Stimulated activated CD8-positive, alpha-beta memory T cell treated with anti-CD3 and anti-CD28 coated beads, Interleukin-12 subunit alpha, Interleukin-12 subunit beta, amount 100 ng/mL, for 24 hours (primary cell): ENCODE measurements around the gene RAB40AL.
"Not testable (repeated sequence)": the region's sequence is repeated elsewhere in the genome, so short reads cannot be mapped to it uniquely, and the experiment has no call there.

ENCODE experiments used
- DNase-seq: peaks from one replicate; pipeline ENCODE4 v3.0.0-alpha.2; 2020; ENCODE audit errors: extremely low read depth

RAB40AL gene

GRCh38 chrX:102936972-102937371 is at the start of gene RAB40AL:
RAB40AL (plus strand) TSS chrX:102937272; CDS start chrX:102937319, 47 bp downstream.
- DNase-seq, result not testable (repeated sequence)

- DNase-seq, result no peak
Observed at GRCh38 chrX:102887687-102888086, 49.4 kb upstream of the RAB40AL start.

GRCh38 chrX:102892103-102892502 is 45.0 kb upstream of the RAB40AL start:
- DNase-seq, result no peak

- DNase-seq, result peak; percentile 5
Observed at GRCh38 chrX:102899940-102900916, 36.8 kb upstream of the RAB40AL start.

GRCh38 chrX:102902355-102902754 is 34.7 kb upstream of the RAB40AL start:
- no peak for DNase-seq

GRCh38 chrX:102930990-102931756 is 5.9 kb upstream of the RAB40AL start:
- no peak for DNase-seq

GRCh38 chrX:102934624-102935023 is 2.4 kb upstream of the RAB40AL start:
- DNase-seq, result no peak

- DNase-seq, result no peak
Observed at GRCh38 chrX:102950908-102951866, 14.1 kb downstream of the RAB40AL start.

- DNase-seq, result no peak
Observed at GRCh38 chrX:102957751-102958150, 20.7 kb downstream of the RAB40AL start.

GRCh38 chrX:102958794-102959193 is 21.7 kb downstream of the RAB40AL start:
- no peak for DNase-seq

GRCh38 chrX:102959471-102959870 is 22.4 kb downstream of the RAB40AL start:
- no peak for DNase-seq

GRCh38 chrX:102963955-102964354 is 26.9 kb downstream of the RAB40AL start:
- DNase-seq, result no peak

GRCh38 chrX:102964940-102965339 is 27.9 kb downstream of the RAB40AL start:
- DNase-seq, result no peak

- DNase-seq, result no peak
Observed at GRCh38 chrX:102966701-102967100, 29.6 kb downstream of the RAB40AL start.

GRCh38 chrX:102968216-102968615 is 31.1 kb downstream of the RAB40AL start:
- DNase-seq, result no peak

- DNase-seq, result not testable (repeated sequence)
Observed at GRCh38 chrX:102971536-102971935, 34.5 kb downstream of the RAB40AL start.

GRCh38 chrX:102975016-102975415 is 37.9 kb downstream of the RAB40AL start:
- no peak for DNase-seq

- DNase-seq, result no peak
Observed at GRCh38 chrX:102976286-102976685, 39.2 kb downstream of the RAB40AL start.

GRCh38 chrX:102976793-102977495 is 39.9 kb downstream of the RAB40AL start:
- DNase-seq, result no peak

- DNase-seq, result no peak
Observed at GRCh38 chrX:102978594-102978993, 41.5 kb downstream of the RAB40AL start.

GRCh38 chrX:102979536-102979935 is 42.5 kb downstream of the RAB40AL start:
- no peak for DNase-seq
